NCI-H748 (cell line): ENCODE data around the gene CUL4A.
A peak's percentile ranks its signal among the peaks of the same experiment; 100 is the strongest.
"Not testable (repeated sequence)": the region's sequence is repeated elsewhere in the genome, so short reads cannot be mapped to it uniquely, and the experiment has no call there.

ENCODE experiments used
- DNase-seq: peaks from one replicate; lab custom pipeline; 2025; ENCODE audit not compliant: unreplicated experiment; lab: John Stamatoyannopoulos, UW

CUL4A gene

GRCh38 chr13:113233101-113233500, 23.7 kb downstream of the CUL4A start:
- DNase-seq = no peak

GRCh38 chr13:113238536-113238935, 29.1 kb downstream of the CUL4A start:
- DNase-seq = no peak

DNA sequence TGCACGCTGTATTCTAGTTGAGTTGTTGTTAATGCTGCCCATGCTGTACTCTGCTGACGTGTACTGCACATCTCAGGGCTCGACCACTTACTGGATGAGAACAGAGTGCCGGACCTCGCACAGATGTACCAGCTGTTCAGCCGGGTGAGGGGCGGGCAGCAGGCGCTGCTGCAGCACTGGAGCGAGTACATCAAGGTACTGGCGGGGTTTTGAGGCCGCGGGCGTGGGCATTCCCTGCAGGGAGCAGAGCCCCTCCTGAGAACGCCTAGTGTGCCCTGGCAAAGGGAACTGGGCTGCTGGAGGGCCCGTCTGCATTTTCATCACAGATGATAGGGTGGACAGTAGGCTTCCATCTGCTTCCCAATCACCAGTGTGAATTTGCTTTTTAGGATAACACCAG, 29.9 kb downstream of the CUL4A start:
- DNase-seq = no peak

DNA sequence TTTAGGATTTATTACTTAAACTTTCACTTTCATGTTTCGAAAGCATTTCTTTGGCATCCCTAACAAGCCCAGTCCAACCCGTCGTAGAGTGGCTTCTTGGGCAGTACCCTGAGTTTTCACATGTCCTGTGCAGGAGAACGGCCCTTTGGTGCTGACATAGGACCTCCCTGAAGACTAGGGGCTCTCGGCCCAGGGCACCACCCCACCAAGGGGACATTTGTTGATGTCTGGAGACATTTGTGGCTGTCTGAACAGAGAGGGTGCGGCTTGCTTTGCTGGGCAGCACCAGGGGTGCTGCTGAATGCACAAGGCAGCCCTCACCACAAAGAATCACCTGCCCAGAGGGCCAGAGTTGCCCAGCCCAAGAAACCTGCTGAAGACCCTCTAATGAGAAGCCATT, 30.6 kb downstream of the CUL4A start:
- no peak for DNase-seq

GRCh38 chr13:113241623-113242022, 32.2 kb downstream of the CUL4A start:
- not testable (repeated sequence) for DNase-seq

DNA sequence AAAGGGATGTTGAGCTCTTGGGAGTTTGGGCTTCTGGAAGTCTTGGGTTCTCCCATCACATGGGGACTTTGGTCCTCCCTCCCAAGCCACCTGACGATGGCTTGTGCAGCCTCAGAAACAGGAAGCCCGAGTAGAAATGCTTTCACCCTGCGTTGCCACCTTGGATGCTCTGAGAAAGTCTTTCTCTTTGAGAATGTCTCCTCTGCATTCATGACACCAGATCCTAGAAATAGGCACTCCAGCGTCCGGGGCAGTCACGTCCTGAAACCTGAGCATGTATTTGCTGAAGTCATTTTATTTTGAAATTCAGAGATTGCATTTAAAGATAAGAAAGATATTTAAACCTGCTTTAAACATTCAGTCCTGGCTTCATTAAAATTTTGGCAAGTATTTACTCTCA, 34.4 kb downstream of the CUL4A start:
- DNase-seq = no peak

DNA sequence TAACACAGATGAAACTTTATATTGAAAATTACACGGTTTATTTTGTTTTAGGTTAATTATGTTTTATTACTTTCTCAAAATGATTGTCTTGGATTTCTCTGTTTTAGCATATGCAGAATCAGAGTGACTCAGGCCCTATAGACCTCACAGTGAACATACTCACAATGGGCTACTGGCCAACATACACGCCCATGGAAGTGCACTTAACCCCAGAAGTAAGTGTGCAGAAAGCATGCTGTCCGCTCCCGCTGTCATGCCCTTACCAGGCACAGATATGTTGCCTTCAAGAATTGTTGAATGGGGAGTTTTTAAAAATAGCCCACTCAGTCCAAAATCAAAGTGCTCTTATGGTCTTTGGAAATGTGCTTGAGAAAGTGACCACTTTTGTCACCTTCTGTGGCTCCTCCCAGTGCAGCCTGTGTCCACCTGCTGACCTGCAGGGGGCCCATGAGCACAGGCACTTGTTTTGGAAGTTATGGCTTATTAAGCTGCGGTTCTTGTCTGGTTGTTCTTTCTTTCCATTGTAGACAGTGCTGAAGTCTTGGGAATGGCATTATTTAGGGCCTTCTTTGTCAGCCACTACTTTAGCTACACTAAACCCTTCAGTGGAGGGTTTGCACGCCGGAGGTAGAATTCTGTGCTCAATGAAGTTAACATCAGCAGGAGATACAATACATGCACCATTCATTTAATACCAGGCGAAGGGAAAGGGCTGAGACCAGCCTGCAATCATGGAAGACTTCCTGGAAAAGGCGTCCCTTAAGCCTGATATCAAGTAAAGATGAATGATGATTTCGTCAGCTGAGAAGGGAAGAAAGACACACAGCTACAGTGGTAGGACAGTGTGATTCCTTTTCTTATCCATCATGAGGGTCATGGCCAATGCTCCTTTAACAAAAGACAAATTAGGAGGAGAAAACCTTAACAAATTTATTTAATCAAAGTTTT, 36.7 kb downstream of the CUL4A start:
- DNase-seq = no peak

DNA sequence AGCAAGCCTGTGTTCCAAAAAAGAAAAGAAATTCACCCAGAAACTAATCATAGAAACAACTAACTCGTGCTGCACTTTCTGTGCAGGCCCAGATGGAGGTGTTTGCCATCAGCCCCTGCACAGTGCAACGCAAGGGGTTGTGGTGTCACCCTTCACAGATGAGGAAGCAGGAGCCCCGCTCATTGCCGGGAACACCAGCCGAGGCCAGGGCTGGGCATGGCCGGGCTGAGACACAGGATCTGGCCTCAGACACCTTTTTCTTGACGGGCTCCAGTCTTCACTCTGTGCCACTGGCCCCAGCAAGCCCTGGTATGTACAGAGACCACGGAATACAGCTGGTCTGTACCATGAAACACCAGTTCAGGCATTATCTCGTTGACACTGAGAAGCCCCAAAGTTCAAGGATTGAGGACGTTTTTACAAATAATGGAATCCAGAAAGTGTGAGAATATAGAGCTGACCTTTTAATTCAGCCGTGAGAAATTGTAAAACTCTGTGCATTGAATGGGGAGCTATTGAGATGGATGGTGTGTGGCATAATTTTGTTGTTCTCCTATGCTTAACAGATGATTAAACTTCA, 43.2 kb downstream of the CUL4A start:
- no peak for DNase-seq

DNA sequence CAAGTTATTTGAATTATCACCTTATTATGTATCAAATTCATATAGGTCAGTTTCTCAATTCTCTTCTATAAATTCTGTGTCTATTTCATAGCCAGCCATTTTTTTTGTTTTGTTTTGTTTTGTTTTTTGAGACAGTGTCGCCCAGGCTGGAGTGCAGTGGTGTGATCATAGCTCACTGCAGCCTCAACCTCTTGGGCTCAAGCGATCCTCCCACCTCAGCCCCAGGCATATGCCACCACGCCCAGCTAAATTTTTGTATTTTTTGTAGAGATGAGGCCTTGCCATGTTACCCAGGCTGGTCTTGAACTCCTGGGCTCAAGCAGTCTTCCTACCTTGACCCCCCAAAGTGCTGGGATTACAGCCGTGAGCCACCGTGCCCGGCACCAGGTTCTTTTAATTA, 48.5 kb downstream of the CUL4A start:
- DNase-seq = not testable (repeated sequence)

DNA sequence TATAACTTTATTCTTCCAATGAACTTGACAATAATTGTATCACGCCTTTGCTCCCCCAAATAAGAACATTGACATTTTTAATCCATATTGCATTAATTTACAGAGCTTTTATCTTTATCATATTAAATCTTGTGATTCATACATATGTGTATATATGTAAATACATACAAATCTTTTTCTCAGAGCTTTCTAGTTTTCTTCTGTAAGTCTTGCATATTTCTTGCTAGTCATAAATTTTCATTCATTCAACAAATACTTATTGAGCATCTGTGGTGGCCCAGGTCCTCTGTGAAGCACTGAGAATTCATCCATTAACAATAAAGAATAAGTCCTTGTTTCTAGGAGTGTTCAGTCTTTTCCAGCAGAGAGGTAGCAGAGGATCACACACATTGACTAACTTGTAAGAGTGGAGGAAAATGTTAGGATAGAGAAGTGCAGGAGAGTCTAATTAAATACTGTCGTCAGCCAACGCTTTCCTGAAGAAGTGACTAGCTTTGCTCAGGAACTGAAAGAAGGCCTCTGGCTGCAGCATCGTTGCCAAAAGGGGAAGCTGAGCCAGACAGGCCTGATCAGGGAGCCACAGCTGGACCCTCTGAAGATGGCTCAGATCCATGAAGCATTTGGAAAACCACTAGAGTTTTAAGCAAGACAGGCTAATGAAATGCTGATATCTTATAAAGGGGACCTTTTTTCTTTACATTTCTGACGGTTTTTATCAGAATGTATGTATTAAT, 49.1 kb downstream of the CUL4A start:
- no peak for DNase-seq

DNA sequence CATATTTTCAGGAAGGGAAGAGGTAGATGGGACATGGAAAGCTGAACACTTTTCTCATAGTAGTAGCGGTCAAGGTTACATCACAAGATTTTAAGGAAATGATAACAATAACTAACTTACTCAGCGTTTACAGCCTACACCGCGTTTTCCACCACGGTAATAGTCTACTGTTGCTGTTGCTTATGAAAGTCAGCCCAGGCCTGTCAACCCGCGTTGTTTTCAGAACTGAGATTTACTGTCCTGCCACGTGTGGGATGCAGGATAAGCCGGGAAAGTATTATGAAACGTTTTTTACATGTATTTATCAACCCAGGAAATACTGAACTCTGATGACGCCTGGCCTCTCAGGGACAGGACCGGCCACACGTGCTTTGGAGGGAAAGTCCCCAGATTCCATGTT, 51.6 kb downstream of the CUL4A start:
- DNase-seq = no peak

DNA sequence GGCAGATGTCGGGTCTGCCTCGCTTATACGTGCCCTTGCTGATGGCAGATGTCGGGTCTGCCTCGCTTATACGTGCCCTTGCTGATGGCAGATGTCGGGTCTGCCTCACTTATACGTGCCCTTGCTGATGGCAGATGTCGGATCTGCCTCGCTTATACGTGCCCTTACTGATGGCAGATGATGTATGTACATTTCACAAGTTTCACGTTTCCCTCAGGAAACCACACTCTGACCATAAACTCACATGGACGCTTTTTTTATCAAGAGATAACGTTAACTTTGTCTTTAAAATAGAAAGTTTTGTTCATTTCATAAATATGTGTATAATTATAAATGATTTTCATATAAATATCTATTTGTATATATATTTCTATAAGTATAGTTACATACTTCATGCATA, 53.6 kb downstream of the CUL4A start:
- not testable (repeated sequence) for DNase-seq

DNA sequence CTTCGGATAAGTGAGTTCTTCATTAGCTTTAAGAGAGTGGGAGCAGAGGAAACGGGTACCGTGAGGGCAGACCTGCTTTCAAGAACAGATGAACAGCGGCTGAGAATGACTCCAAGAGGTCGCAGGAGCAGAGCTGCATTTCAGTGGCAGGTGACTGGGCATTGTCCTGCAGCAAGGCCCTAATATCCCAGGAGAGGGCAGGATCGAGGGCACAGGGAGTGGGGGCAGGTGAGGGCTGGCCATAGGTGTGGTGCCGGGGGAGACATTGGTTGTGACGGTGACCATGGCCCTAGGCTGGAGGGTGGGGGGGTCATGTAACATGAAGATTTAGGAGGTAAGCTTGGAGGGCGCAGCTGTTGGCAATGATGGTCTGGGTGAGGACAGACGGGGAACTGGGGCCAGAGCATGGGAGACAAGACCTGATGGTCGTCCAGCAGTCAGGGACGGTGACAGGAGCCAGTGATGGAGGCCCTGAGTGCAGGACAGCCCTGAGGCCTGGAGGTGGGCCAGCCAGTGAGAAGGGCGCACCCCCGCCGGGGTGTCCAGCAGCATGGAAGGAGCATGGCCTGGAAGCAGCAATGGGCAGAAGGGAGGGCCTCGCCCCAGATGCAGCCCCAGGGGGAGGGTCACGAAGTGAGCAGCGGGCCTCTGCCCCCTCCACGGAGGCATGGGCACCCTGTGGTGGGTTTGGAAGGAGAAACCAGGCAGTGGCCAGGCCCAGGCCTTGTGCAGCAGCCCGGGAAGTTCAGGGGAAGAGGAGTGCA, 58.4 kb downstream of the CUL4A start:
- no peak for DNase-seq

DNA sequence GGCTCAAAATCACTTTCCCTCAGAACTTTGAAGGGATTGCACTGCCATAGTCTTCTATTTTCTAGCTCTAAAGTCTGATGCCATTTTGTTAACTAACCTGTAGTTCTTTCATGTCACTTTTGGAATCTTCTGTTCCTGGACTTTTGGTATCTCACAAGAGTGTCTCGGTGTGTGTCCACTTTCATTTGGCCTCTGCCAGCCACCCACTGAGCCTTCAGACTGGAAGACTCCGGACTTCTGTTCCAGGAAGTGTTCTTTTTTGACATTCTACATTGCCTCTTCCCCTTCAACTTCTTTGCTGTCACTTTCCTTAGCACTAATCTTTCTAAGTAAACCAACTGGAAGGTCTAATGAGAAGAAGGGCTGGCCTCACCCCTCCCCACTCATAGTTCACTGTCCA, 62.6 kb downstream of the CUL4A start:
- DNase-seq = no peak

GRCh38 chr13:113272701-113273181, 63.3 kb downstream of the CUL4A start:
- DNase-seq = no peak

DNA sequence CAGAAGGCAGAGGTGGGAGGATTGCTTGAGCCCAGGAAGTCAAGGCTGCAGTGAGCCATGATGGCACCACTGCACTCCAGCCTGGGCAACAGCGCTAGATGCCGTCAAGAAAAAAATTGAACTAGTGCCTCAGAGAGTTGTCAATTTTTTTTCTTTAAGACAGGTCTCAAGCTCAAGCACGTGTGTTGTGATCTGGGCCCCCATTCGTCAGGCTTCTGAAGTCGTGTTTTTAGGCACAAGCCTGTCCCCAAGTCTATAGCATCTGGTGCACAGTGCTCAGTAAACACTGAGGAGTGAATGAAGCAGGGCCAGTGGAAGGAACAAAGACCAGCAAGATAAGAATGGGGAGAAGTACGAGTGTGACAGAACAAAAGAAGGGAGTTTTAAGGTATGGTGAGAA, 63.9 kb downstream of the CUL4A start:
- DNase-seq = no peak

GRCh38 chr13:113273851-113274590, 64.6 kb downstream of the CUL4A start:
- DNase-seq = no peak

- DNase-seq = no peak
Measured at GRCh38 chr13:113274721-113275120, 65.3 kb downstream of the CUL4A start.

- peak; percentile 48 for DNase-seq
Measured at GRCh38 chr13:113275387-113275786, 66.0 kb downstream of the CUL4A start.

GRCh38 chr13:113280126-113280525, 70.7 kb downstream of the CUL4A start:
- no peak for DNase-seq
